Endodermal cell (in vitro differentiated cells): Measurements from ENCODE around the gene PLD5. TPM values are rescaled to one million over a fixed set of nuclear protein-coding genes. Genes with fewer than 3 reads are reported as not detected.

Experiments
- DNase-seq: peaks from one replicate; pipeline ENCODE4 v3.0.0-alpha.2; 2017
- H3K27ac ChIP-seq: 2 replicates; pipeline ENCODE4 v1.5.1; 2013; ENCODE audit warnings: mild to moderate bottlenecking, low read depth, low read length, moderate library complexity
- H3K27me3 ChIP-seq: 2 replicates; pipeline ENCODE4 v1.6.1; 2013; ENCODE audit warnings: mild to moderate bottlenecking, low read length, moderate library complexity; ENCODE audit not compliant: insufficient read depth, control insufficient read depth, poor library complexity, severe bottlenecking
- H3K36me3 ChIP-seq: 2 replicates; pipeline ENCODE4 v1.7.0; 2013; ENCODE audit warnings: mild to moderate bottlenecking, low read length, moderate library complexity; ENCODE audit not compliant: control insufficient read depth, insufficient read depth
- H3K4me1 ChIP-seq: one replicate; pipeline ENCODE4 v1.7.0; 2013; ENCODE audit warnings: low read length; ENCODE audit not compliant: control insufficient read depth, insufficient read depth
- H3K4me3 ChIP-seq: 2 replicates; pipeline ENCODE4 v1.5.1; 2013; ENCODE audit warnings: mild to moderate bottlenecking, low read length, moderate library complexity
- H3K9ac ChIP-seq: 2 replicates; pipeline ENCODE4 v1.6.1; 2013; ENCODE audit warnings: mild to moderate bottlenecking, low read length, moderate library complexity; ENCODE audit not compliant: poor library complexity, severe bottlenecking; ENCODE audit errors: extremely low read depth
- H3K9me3 ChIP-seq: 2 replicates; pipeline ENCODE4 v1.6.1; 2013; ENCODE audit warnings: mild to moderate bottlenecking, low read length, moderate library complexity; ENCODE audit not compliant: control insufficient read depth
- H3K27ac Mint-ChIP-seq: 2 replicates; pipeline ENCODE4 v1.8.0; 2020; ENCODE audit warnings: mixed read lengths
- H3K27me3 Mint-ChIP-seq: 2 replicates; pipeline ENCODE4 v1.8.0; 2021; ENCODE audit warnings: mild to moderate bottlenecking, mixed read lengths; ENCODE audit not compliant: insufficient read depth
- H3K36me3 Mint-ChIP-seq: 2 replicates; pipeline ENCODE4 v1.8.0; 2020; ENCODE audit warnings: low read depth, mixed read lengths
- H3K4me1 Mint-ChIP-seq: 2 replicates; pipeline ENCODE4 v1.8.0; 2020; ENCODE audit warnings: mixed read lengths
- H3K4me3 Mint-ChIP-seq: 2 replicates; pipeline ENCODE4 v1.8.0; 2020; ENCODE audit warnings: mild to moderate bottlenecking, moderate library complexity, mixed read lengths
- H3K9me3 Mint-ChIP-seq: 2 replicates; pipeline ENCODE4 v1.8.0; 2020; ENCODE audit warnings: mild to moderate bottlenecking, mixed read lengths
- WGBS, 2 experiments: methylation state at CpG; one replicate each; pipeline versions ENCODE4 v1.1.5 to v1.1.7; 2013; ENCODE audit warnings: missing lambda C conversion rate in 2 of 2, mixed read lengths in 1 of 2; ENCODE audit not compliant: insufficient coverage in 1 of 2, insufficient read length in 1 of 2; 5-methylcytosine and 5-hydroxymethylcytosine counted together
- total RNA-seq, 2 donors: library from RNA; stranded (reverse); fragmentation: NEBNext Ultra II Directional in 1 of 2; extraction: Animal tissue kit (Norgen Biotek cat#: 25700) in 1 of 2; gene quantifications; 2 replicates in 1 of 2; 3 replicates in 1 of 2; pipeline ENCODE4 v1.2.1, GENCODE V29; 2021
- TF ChIP-seq, protein P1 (sequence below): fragments of 200-600 bp; sonication (generic); conservative IDR thresholded peaks from 2 replicates; pipeline ENCODE4 v1.5.0; 2021; ENCODE audit warnings: antibody characterized with exemption, mild to moderate bottlenecking

The PLD5 gene
- total RNA-seq, 2 donors from 2014 or later, result 0.66 to 2.7 TPM

DNA sequence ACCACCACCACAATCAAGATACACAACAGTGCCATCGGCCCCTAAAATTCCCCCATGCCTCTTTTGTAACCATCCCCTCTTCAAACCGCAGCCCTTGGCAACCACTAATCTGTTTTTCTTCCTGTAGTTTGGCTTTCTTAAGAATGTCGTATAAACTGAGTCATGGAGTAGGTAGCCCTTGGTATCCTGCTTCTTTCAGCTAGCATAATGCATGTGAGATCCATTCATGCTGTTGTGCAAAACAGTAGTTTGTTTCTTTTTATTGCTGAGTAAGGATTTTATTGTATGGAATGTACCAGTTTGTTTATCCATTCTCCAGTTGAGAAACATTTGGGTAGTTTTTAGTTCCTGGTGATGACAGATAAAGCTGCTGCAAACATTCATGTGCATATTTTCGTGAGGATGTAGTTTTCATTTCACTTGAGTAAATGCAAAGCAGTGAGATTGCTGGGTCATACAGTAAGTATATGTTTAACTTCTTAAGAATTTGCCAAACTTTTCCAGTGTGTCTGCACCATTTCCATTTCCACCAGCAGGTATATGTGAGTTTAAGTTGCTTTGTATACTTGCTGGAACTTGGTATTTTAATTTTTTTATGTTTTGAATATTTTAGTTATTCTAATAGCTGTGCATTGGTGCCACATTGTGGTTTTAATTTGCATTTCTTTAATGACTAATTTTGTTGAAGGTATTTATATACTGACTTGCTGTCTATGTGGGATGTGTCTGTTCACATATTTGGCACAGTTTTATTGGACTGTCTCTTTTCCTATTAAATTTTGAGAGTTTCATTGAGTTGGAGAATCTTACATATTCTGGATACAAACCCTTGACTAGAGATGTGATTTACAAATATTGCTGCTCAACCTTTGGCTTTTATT is 377.2 kb downstream of the PLD5 start:
- no peaks in the 10 kb centered on the region for H3K4me1 ChIP-seq
- H3K27me3 ChIP-seq, result no peaks in the 10 kb centered on the region
- no peak overlapping the region for H3K27ac ChIP-seq
- H3K4me1 Mint-ChIP-seq, result peaks cover 5% of the 10 kb centered on the region
- H3K9ac ChIP-seq, result no peak overlapping the region
- peaks cover 4% of the 10 kb centered on the region for H3K9me3 Mint-ChIP-seq
- no peak overlapping the region for H3K4me3 Mint-ChIP-seq
- H3K4me3 ChIP-seq, result no peak overlapping the region
- peaks cover 2% of the 10 kb centered on the region for H3K27me3 Mint-ChIP-seq
- no peaks in the 10 kb centered on the region for H3K9me3 ChIP-seq
- TF ChIP-seq, protein P1, sequence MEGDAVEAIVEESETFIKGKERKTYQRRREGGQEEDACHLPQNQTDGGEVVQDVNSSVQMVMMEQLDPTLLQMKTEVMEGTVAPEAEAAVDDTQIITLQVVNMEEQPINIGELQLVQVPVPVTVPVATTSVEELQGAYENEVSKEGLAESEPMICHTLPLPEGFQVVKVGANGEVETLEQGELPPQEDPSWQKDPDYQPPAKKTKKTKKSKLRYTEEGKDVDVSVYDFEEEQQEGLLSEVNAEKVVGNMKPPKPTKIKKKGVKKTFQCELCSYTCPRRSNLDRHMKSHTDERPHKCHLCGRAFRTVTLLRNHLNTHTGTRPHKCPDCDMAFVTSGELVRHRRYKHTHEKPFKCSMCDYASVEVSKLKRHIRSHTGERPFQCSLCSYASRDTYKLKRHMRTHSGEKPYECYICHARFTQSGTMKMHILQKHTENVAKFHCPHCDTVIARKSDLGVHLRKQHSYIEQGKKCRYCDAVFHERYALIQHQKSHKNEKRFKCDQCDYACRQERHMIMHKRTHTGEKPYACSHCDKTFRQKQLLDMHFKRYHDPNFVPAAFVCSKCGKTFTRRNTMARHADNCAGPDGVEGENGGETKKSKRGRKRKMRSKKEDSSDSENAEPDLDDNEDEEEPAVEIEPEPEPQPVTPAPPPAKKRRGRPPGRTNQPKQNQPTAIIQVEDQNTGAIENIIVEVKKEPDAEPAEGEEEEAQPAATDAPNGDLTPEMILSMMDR, result no peak
- WGBS, 2 experiments, result 60 to 72% methylated on average over 2 to 4 of the region's 4 CpGs
- no peaks in the 10 kb centered on the region for H3K36me3 ChIP-seq
- no peaks in the 10 kb centered on the region for H3K36me3 Mint-ChIP-seq
- no peak for DNase-seq
- H3K27ac Mint-ChIP-seq, result no peak overlapping the region

GRCh38 chr1:242146652-242147051 is 377.8 kb downstream of the PLD5 start:
- Histone ChIP-seq H3K4me3 (no peak overlapping the region), H3K27ac (no peak overlapping the region), H3K9me3 (no peaks in the 10 kb centered on the region), H3K4me1 (no peaks in the 10 kb centered on the region), H3K27me3 (no peaks in the 10 kb centered on the region), H3K9ac (no peak overlapping the region), H3K36me3 (no peaks in the 10 kb centered on the region)
- Mint-ChIP-seq H3K27ac (no peak overlapping the region), H3K4me1 (peaks cover 5% of the 10 kb centered on the region), H3K36me3 (no peaks in the 10 kb centered on the region), H3K9me3 (peaks cover 4% of the 10 kb centered on the region), H3K4me3 (no peak overlapping the region), H3K27me3 (peaks cover 2% of the 10 kb centered on the region)
- DNase-seq, result no peak
- 40 to 66% methylated on average over 1 to 3 of the region's 3 CpGs for WGBS, 2 experiments
- TF ChIP-seq, protein P1, result no peak

DNA sequence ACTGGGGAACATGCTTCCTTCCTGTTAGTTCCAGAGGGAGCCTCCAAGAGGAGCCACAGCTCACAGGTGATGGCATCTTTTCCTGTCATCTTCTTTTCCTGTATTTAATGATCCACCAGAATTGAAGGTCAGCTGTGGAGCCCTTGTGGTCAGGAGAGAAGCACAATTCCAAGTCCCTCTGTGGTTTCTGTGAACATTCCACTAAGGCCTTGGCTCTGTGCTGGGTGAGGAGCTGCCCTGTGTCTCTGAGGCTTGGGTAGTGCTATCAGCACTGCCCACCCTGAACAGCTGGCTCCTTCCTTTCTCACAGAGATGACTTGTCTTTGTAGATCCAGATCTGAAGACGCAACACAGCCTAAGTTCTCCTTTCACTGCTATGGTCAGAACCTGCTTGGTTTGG is 383.7 kb downstream of the PLD5 start:
- no peak overlapping the region for H3K4me3 Mint-ChIP-seq
- no peaks in the 10 kb centered on the region for H3K4me1 Mint-ChIP-seq
- Histone ChIP-seq H3K36me3 (no peaks in the 10 kb centered on the region), H3K9ac (no peak overlapping the region), H3K27me3 (no peaks in the 10 kb centered on the region), H3K27ac (no peak overlapping the region), H3K9me3 (peaks cover 12% of the 10 kb centered on the region), H3K4me1 (no peaks in the 10 kb centered on the region), H3K4me3 (no peak overlapping the region)
- 98 to 100% methylated on average over 1 of the region's 1 CpG for WGBS, 2 experiments
- DNase-seq, result no peak
- no peak overlapping the region for H3K27ac Mint-ChIP-seq
- no peaks in the 10 kb centered on the region for H3K36me3 Mint-ChIP-seq
- TF ChIP-seq, protein P1, result no peak
- H3K9me3 Mint-ChIP-seq, result peaks cover 4% of the 10 kb centered on the region
- peaks cover 2% of the 10 kb centered on the region for H3K27me3 Mint-ChIP-seq
